AG04450 (cell line): ENCODE results near the gene GNG2. TPM values are rescaled to one million over a fixed set of nuclear protein-coding genes. Genes with fewer than 3 reads are reported as not detected.
A peak's percentile ranks its signal among the peaks of the same experiment; 100 is the strongest.

Source experiments
- CTCF ChIA-PET: fragments of 300-600, 350-600 bp; formaldehyde crosslinking; extraction: SDS; loops from one replicate; lab custom pipeline; 2022; ENCODE audit warnings: antibody characterized with exemption, inconsistent platforms; lab: Charles Lee
- POLR2A ChIA-PET: fragments of 350-600 bp; formaldehyde crosslinking; extraction: SDS; loops from one replicate; lab custom pipeline; 2021; ENCODE audit warnings: antibody characterized with exemption, inconsistent platforms; lab: Yijun Ruan, JAX
- DNase-seq: peaks from one replicate; pipeline ENCODE4 v3.0.0-alpha.2; 2011; ENCODE audit warnings: low read depth, low spot score
- H3K27ac ChIP-seq: one replicate; pipeline ENCODE4 v1.5.1; 2012; ENCODE audit warnings: low read depth, low read length, control low read depth
- H3K27me3 ChIP-seq: one replicate; pipeline ENCODE4 v1.6.0; 2012; ENCODE audit warnings: low read length; ENCODE audit not compliant: control insufficient read depth, insufficient read depth
- H3K4me3 ChIP-seq: 2 replicates; pipeline ENCODE4 v1.5.1; 2011; ENCODE audit warnings: mild to moderate bottlenecking, low read depth, low read length, control low read depth
- H3K9me3 ChIP-seq: 2 replicates; pipeline ENCODE4 v1.5.1; 2012; ENCODE audit warnings: low read length; ENCODE audit not compliant: control insufficient read depth, insufficient read depth
- polyA plus RNA-seq: library from polyadenylated mRNA; depleted of rRNA; stranded (reverse); fragments of >200 nt; gene quantifications from 2 replicates; pipeline ENCODE4 v1.2.3, GENCODE V29; 2011
- TF ChIP-seq, protein P1 (sequence below): IDR thresholded peaks from 2 replicates; pipeline ENCODE4 v1.5.1; 2011; ENCODE audit warnings: low read depth, low read length, control low read depth, inconsistent platforms

GNG2 gene
- polyA plus RNA-seq, 1 experiment: 83.9 TPM

DNA sequence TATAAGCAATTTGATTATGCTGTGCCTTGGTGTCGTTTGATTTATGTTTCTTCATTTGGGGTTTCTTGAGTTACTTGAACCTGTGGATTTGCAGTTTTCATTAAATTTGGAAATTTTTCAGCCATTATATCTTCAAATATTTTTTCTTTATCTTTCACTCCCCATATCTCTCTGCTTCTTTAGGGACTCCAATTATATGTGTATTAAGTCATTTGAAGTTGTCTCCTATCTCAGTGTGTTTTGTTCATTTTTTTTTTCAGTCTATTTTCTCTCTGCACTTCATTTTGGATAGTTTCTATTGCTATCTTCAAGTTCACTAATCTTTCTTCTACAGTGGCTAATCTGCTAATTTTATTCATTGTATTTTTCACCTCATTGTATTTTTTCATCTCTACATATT, 99.5 kb downstream of the GNG2 start:
- CTCF ChIA-PET: no interaction called here
- TF ChIP-seq, protein P1, sequence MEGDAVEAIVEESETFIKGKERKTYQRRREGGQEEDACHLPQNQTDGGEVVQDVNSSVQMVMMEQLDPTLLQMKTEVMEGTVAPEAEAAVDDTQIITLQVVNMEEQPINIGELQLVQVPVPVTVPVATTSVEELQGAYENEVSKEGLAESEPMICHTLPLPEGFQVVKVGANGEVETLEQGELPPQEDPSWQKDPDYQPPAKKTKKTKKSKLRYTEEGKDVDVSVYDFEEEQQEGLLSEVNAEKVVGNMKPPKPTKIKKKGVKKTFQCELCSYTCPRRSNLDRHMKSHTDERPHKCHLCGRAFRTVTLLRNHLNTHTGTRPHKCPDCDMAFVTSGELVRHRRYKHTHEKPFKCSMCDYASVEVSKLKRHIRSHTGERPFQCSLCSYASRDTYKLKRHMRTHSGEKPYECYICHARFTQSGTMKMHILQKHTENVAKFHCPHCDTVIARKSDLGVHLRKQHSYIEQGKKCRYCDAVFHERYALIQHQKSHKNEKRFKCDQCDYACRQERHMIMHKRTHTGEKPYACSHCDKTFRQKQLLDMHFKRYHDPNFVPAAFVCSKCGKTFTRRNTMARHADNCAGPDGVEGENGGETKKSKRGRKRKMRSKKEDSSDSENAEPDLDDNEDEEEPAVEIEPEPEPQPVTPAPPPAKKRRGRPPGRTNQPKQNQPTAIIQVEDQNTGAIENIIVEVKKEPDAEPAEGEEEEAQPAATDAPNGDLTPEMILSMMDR: no peak
- Histone ChIP-seq H3K9me3 (peaks cover 7% of the 10 kb centered on the region; the same call in 1 of the 2 replicates), H3K4me3 (no peak overlapping the region), H3K27me3 (no peaks in the 10 kb centered on the region), H3K27ac (no peak overlapping the region)
- DNase-seq: no peak
- POLR2A ChIA-PET: no interaction called here

DNA sequence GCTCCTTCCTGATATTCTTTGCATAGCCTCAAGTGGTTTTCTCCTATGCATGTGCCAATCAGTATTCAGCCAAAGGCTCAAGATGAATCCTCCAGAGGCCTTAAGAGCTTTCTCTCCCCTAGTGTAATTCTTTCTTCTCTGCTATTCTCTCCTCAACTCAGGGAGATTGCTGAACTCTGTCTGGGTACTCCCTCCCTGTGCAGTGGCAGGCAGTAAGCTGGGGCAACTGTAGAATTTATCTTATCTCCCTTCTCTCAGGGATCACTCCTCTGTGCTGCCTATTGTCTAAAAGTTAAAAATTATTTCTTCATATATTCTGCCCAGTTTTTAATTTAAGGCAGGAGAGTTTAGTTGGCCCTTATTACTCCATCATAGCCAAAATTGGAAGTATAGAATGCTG, 100.5 kb downstream of the GNG2 start:
- H3K27me3 ChIP-seq: no peaks in the 10 kb centered on the region
- H3K27ac ChIP-seq: no peak overlapping the region
- TF ChIP-seq, protein P1: no peak
- peaks cover 7% of the 10 kb centered on the region; the same call in 1 of the 2 replicates for H3K9me3 ChIP-seq
- CTCF ChIA-PET: no interaction called here
- DNase-seq: no peak
- POLR2A ChIA-PET: no interaction called here
- no peak overlapping the region for H3K4me3 ChIP-seq

DNA sequence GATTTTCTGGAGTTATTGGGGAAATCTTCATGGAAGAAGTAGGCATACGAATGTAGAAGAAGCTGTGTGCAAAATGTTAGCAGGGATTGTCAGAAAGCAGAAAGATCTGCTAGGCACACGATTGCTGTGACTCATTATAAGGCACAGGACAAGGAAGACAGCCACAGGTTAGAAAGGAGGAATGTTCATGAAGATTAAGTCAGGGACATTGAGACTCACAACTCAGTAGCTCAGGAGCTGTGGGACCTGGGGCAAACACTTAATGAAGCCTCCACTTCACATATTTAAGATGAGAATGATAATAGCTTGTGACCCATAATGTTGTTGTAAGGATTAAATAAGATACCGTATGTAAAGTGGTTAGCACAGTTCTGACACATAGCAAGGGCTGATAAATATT, 102.3 kb downstream of the GNG2 start:
- no peak for DNase-seq
- Histone ChIP-seq H3K27ac (no peak overlapping the region), H3K9me3 (peaks cover 7% of the 10 kb centered on the region; the same call in 1 of the 2 replicates), H3K27me3 (no peaks in the 10 kb centered on the region), H3K4me3 (no peak overlapping the region)
- CTCF ChIA-PET: interaction anchor here (1.1 kb wide), 1 partner anchor 16 kb away, joined by 8 read pairs; no protein-coding TSS in a partner anchor
- TF ChIP-seq, protein P1: no peak
- POLR2A ChIA-PET: no interaction called here

DNA sequence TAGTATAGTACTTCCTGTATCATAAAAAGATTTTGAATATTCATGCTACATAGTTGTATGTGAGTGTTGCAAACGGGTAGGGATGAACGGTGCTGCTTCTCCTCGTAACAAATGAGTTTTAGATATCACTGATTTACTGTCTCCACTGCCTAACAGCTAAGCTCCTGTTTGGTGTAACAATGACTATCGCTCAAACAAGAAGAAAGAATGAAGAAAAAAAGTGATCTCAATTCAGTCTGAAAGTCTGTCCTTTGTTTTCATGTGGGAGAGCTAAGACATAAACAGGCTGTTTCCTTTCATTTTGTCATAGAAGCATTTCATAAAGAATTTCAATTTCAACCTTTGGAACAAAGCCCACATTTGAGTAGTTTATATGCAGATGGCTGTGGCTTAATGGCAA, 102.9 kb downstream of the GNG2 start:
- ChIA-PET POLR2A (no interaction called here), CTCF (interaction anchor here (1.1 kb wide), 1 partner anchor 15 kb away, joined by 8 read pairs; no protein-coding TSS in a partner anchor)
- TF ChIP-seq, protein P1: no peak
- Histone ChIP-seq H3K27me3 (no peaks in the 10 kb centered on the region), H3K4me3 (peak overlapping the region; percentile 24; the same call in 1 of the 2 replicates), H3K9me3 (peaks cover 3% of the 10 kb centered on the region; the same call in 1 of the 2 replicates), H3K27ac (no peak overlapping the region)
- DNase-seq: no peak

DNA sequence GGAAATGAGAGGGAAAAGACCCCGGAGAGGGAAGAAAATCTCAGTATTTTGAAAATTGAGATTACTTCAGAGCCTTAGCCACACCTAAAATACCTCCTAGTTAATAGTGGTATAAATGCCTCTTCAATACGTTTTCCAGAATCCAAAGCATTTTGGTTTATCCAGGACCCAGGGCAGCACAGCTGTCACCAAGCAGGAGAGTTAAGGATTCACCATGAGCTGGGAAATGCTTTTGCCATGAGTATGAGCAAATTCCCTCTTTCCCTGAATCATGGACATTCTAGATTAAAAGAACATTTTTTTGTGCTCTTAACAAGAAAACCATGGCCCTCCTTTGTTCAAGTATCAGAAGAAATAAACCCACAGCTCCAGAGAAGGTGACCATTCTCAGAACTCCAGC, 107.1 kb downstream of the GNG2 start:
- H3K9me3 ChIP-seq: no peaks in the 10 kb centered on the region
- ChIA-PET POLR2A (no interaction called here), CTCF (interaction anchor here (5.5 kb wide), 1 partner anchor 12 kb away, joined by 52 read pairs; no protein-coding TSS in a partner anchor)
- H3K27me3 ChIP-seq: peaks cover 3% of the 10 kb centered on the region
- no peak for DNase-seq
- TF ChIP-seq, protein P1: no peak
- H3K4me3 ChIP-seq: no peak overlapping the region
- H3K27ac ChIP-seq: no peak overlapping the region
